H9 (cell line): ENCODE measurements around the gene RAB11A. TPM values are rescaled to one million over a fixed set of nuclear protein-coding genes. Genes with fewer than 3 reads are reported as not detected.

Source experiments
- DNase-seq: peaks from one replicate; pipeline ENCODE4 v3.0.0-alpha.2; 2017
- H2AFZ ChIP-seq: one replicate; pipeline ENCODE4 v1.6.1; 2013; ENCODE audit warnings: mild to moderate bottlenecking, low read length, control low read depth, moderate library complexity
- H2AK5ac ChIP-seq: 2 replicates; pipeline ENCODE4 v1.6.1; 2013; ENCODE audit warnings: low read length, control low read depth, mixed read lengths; ENCODE audit not compliant: insufficient read length
- H2BK120ac ChIP-seq: one replicate; pipeline ENCODE4 v1.6.1; 2013; ENCODE audit warnings: low read depth, mild to moderate bottlenecking, low read length, control low read depth, inconsistent platforms; ENCODE audit not compliant: poor library complexity, severe bottlenecking
- H2BK12ac ChIP-seq: 2 replicates; pipeline ENCODE4 v1.6.1; 2013; ENCODE audit warnings: low read length, control low read depth, mixed read lengths, low read depth; ENCODE audit not compliant: insufficient read length
- H2BK15ac ChIP-seq: 2 replicates; pipeline ENCODE4 v1.6.1; 2013; ENCODE audit warnings: low read depth, low read length, control low read depth
- H2BK20ac ChIP-seq: one replicate; pipeline ENCODE4 v1.6.1; 2013; ENCODE audit warnings: low read depth, mild to moderate bottlenecking, low read length, control low read depth, inconsistent platforms; ENCODE audit not compliant: poor library complexity, severe bottlenecking
- H2BK5ac ChIP-seq: 2 replicates; pipeline ENCODE4 v1.6.1; 2013; ENCODE audit warnings: low read length, control low read depth, mixed read lengths; ENCODE audit not compliant: insufficient read length
- H3K14ac ChIP-seq: 2 replicates; pipeline ENCODE4 v1.6.1; 2013; ENCODE audit warnings: low read length, control low read depth; ENCODE audit not compliant: insufficient read depth
- H3K18ac ChIP-seq: 2 replicates; pipeline ENCODE4 v1.6.1; 2013; ENCODE audit warnings: low read depth, mild to moderate bottlenecking, mixed read lengths, low read length, control low read depth; ENCODE audit not compliant: insufficient read length
- H3K23ac ChIP-seq: 2 replicates; pipeline ENCODE4 v1.6.1; 2013; ENCODE audit warnings: low read length, control low read depth, mixed read lengths, low read depth; ENCODE audit not compliant: insufficient read length
- H3K23me2 ChIP-seq: 2 replicates; pipeline ENCODE4 v1.6.1; 2013; ENCODE audit warnings: low read depth, mild to moderate bottlenecking, mixed read lengths, low read length, control low read depth; ENCODE audit not compliant: insufficient read length, poor library complexity, severe bottlenecking
- H3K27ac ChIP-seq: 2 replicates; pipeline ENCODE4 v1.5.1; 2013; ENCODE audit warnings: low read length, control low read depth, mixed read lengths, low read depth; ENCODE audit not compliant: insufficient read length
- H3K27me3 ChIP-seq: 2 replicates; pipeline ENCODE4 v1.6.1; 2013; ENCODE audit warnings: low read length, control low read depth, inconsistent platforms; ENCODE audit not compliant: insufficient read depth
- H3K4ac ChIP-seq: 2 replicates; pipeline ENCODE4 v1.6.1; 2013; ENCODE audit warnings: low read depth, mild to moderate bottlenecking, control low read depth, inconsistent platforms, low read length, moderate library complexity
- H3K4me1 ChIP-seq: 2 replicates; pipeline ENCODE4 v1.6.1; 2013; ENCODE audit warnings: low read length, control low read depth, inconsistent platforms; ENCODE audit not compliant: insufficient read depth
- H3K4me2 ChIP-seq: 2 replicates; pipeline ENCODE4 v1.6.1; 2013; ENCODE audit warnings: low read length, control low read depth, mixed read lengths; ENCODE audit not compliant: insufficient read length, insufficient read depth
- H3K56ac ChIP-seq: 2 replicates; pipeline ENCODE4 v1.6.1; 2013; ENCODE audit warnings: low read depth, mild to moderate bottlenecking, mixed read lengths, low read length, control low read depth; ENCODE audit not compliant: insufficient read length
- H3K79me1 ChIP-seq: 2 replicates; pipeline ENCODE4 v1.6.1; 2013; ENCODE audit warnings: low read depth, mild to moderate bottlenecking, moderate library complexity, low read length, control low read depth, inconsistent platforms; ENCODE audit not compliant: insufficient read depth, poor library complexity, severe bottlenecking
- H3K79me2 ChIP-seq: 2 replicates; pipeline ENCODE4 v1.6.1; 2013; ENCODE audit warnings: low read length, control low read depth, inconsistent platforms; ENCODE audit not compliant: insufficient read depth
- H3K9ac ChIP-seq: 2 replicates; pipeline ENCODE4 v1.6.1; 2013; ENCODE audit warnings: low read length, control low read depth, mixed read lengths; ENCODE audit not compliant: insufficient read length; ENCODE audit errors: extremely low read depth
- H3K9me3 ChIP-seq: one replicate; pipeline ENCODE4 v1.6.1; 2013; ENCODE audit warnings: low read depth, low read length, inconsistent platforms; ENCODE audit not compliant: control insufficient read depth
- H3T11ph ChIP-seq: one replicate; pipeline ENCODE4 v1.6.1; 2013; ENCODE audit warnings: mild to moderate bottlenecking, low read length, control low read depth, inconsistent platforms
- H4K20me1 ChIP-seq: one replicate; pipeline ENCODE4 v1.6.1; 2013; ENCODE audit not compliant: control insufficient read depth, insufficient read length, insufficient read depth
- H4K5ac ChIP-seq: 2 replicates; pipeline ENCODE4 v1.6.1; 2013; ENCODE audit warnings: low read depth, mild to moderate bottlenecking, mixed read lengths, low read length, control low read depth; ENCODE audit not compliant: insufficient read length
- H4K8ac ChIP-seq: replicated peaks from 2 replicates; pipeline ENCODE4 v1.6.1; 2013; ENCODE audit warnings: low read length, control low read depth, mixed read lengths, low read depth; ENCODE audit not compliant: insufficient read length
- H4K91ac ChIP-seq: 2 replicates; pipeline ENCODE4 v1.6.1; 2013; ENCODE audit warnings: low read depth, mild to moderate bottlenecking, moderate library complexity, mixed read lengths, low read length, control low read depth; ENCODE audit not compliant: insufficient read length
- H3K27ac Mint-ChIP-seq, 3 experiments: 2 replicates in 2 of 3; 3 replicates in 1 of 3; pipeline ENCODE4 v1.8.0; 2020 to 2021; ENCODE audit warnings: mixed read lengths in 3 of 3, mild to moderate bottlenecking in 1 of 3, moderate library complexity in 1 of 3
- H3K27me3 Mint-ChIP-seq: 2 replicates; pipeline ENCODE4 v1.8.0; 2021; ENCODE audit warnings: low read depth, mild to moderate bottlenecking, moderate library complexity, mixed read lengths
- H3K36me3 Mint-ChIP-seq, 3 experiments: 2 replicates in 2 of 3; 3 replicates in 1 of 3; pipeline ENCODE4 v1.8.0; 2020 to 2021; ENCODE audit warnings: low read depth in 3 of 3, mixed read lengths in 3 of 3; ENCODE audit not compliant: insufficient read depth in 1 of 3
- H3K4me1 Mint-ChIP-seq, 2 experiments: 2 replicates each; pipeline ENCODE4 v1.8.0; 2020; ENCODE audit warnings: mixed read lengths in 2 of 2
- H3K4me3 Mint-ChIP-seq, 2 experiments: 2 replicates in 1 of 2; 3 replicates in 1 of 2; pipeline ENCODE4 v1.8.0; 2020 to 2021; ENCODE audit warnings: mild to moderate bottlenecking in 2 of 2, mixed read lengths in 2 of 2, moderate library complexity in 1 of 2
- H3K9me3 Mint-ChIP-seq, 2 experiments: 2 replicates in 1 of 2; 3 replicates in 1 of 2; pipeline ENCODE4 v1.8.0; 2020; ENCODE audit warnings: mild to moderate bottlenecking in 2 of 2, mixed read lengths in 2 of 2, moderate library complexity in 1 of 2
- WGBS: extraction: QIAGEN DNeasy Blood & Tissue Kit; methylation state at CpG from one replicate; pipeline ENCODE4 v1.1.7; 2013; ENCODE audit warnings: missing lambda C conversion rate, low lambda C conversion rate, mixed read lengths; ENCODE audit not compliant: insufficient read length; ENCODE audit errors: extremely low coverage; 5-methylcytosine and 5-hydroxymethylcytosine counted together
- total RNA-seq: library from RNA; stranded (reverse); gene quantifications from 2 replicates; pipeline ENCODE4 v1.2.1, GENCODE V29; 2021
- TF ChIP-seq, protein P1 (sequence below): fragments of 200-600 bp; sonication (generic); conservative IDR thresholded peaks from 3 replicates; pipeline ENCODE4 v1.8.0; 2021; ENCODE audit warnings: antibody characterized with exemption, mild to moderate bottlenecking

Gene RAB11A
- total RNA-seq, 1 experiment from 2014 or later = 217 TPM

DNA sequence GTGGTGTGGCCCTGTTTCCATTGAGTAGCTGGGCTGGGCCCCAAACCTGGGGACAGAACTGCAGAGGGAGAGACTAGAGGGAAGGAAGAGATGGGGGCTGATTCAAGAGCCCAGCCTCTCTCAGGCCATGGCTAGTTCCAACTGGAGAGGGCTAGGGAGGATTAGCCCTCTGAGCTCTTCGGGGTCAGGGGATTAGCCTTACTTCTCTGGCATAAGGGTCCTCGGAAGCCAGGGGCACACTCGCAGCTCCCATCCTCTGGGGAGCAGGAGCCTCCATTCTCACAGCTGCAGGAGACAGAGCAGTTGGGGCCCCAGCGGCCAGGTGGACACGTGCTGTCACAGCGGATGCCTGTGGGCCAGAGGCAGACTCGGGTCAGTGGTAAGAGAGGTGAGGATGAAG lies 53.3 kb downstream of the RAB11A start:
- no peak overlapping the region for H2AK5ac ChIP-seq
- H3K9me3 ChIP-seq = no peaks in the 10 kb centered on the region
- H3K4me2 ChIP-seq = no peak overlapping the region
- H2BK120ac ChIP-seq = no peak overlapping the region
- H3K27ac ChIP-seq = no peak overlapping the region
- H3K27me3 ChIP-seq = no peaks in the 10 kb centered on the region
- Mint-ChIP-seq H3K9me3 (no peaks in the 10 kb centered on the region), H3K4me3 (no peak overlapping the region), H3K27ac (peak overlapping the region in 2 of 3 experiments; percentile 27 to 54; a peak in 3 of 7 replicates), H3K36me3 (no peaks in the 10 kb centered on the region), H3K27me3 (no peaks in the 10 kb centered on the region), H3K4me1 (peaks cover 25 to 34% of the 10 kb centered on the region in 2 experiments)
- no peak overlapping the region for H4K91ac ChIP-seq
- H3K9ac ChIP-seq = no peak overlapping the region
- no peaks in the 10 kb centered on the region for H3K23me2 ChIP-seq
- H4K8ac ChIP-seq = no peak overlapping the region
- H2BK5ac ChIP-seq = no peak overlapping the region
- no peak overlapping the region for H2BK12ac ChIP-seq
- DNase-seq = no peak
- no peaks in the 10 kb centered on the region for H3K79me2 ChIP-seq
- H3T11ph ChIP-seq = no peak overlapping the region
- no peak overlapping the region for H4K5ac ChIP-seq
- H3K79me1 ChIP-seq = no peaks in the 10 kb centered on the region
- no CpG with 5 or more reads among the region's 7 CpGs for WGBS
- H3K56ac ChIP-seq = no peak overlapping the region
- H3K23ac ChIP-seq = no peak overlapping the region
- no peak overlapping the region for H2BK20ac ChIP-seq
- peaks cover 2% of the 10 kb centered on the region; the same call in 1 of the 2 replicates for H3K4me1 ChIP-seq
- TF ChIP-seq, protein P1, sequence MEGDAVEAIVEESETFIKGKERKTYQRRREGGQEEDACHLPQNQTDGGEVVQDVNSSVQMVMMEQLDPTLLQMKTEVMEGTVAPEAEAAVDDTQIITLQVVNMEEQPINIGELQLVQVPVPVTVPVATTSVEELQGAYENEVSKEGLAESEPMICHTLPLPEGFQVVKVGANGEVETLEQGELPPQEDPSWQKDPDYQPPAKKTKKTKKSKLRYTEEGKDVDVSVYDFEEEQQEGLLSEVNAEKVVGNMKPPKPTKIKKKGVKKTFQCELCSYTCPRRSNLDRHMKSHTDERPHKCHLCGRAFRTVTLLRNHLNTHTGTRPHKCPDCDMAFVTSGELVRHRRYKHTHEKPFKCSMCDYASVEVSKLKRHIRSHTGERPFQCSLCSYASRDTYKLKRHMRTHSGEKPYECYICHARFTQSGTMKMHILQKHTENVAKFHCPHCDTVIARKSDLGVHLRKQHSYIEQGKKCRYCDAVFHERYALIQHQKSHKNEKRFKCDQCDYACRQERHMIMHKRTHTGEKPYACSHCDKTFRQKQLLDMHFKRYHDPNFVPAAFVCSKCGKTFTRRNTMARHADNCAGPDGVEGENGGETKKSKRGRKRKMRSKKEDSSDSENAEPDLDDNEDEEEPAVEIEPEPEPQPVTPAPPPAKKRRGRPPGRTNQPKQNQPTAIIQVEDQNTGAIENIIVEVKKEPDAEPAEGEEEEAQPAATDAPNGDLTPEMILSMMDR = no peak
- H3K18ac ChIP-seq = no peak overlapping the region
- H2BK15ac ChIP-seq = no peak overlapping the region
- H2AFZ ChIP-seq = no peak overlapping the region
- H3K4ac ChIP-seq = no peak overlapping the region
- no peaks in the 10 kb centered on the region for H4K20me1 ChIP-seq
- no peak overlapping the region for H3K14ac ChIP-seq
